Measurements from ENCODE around the gene ZNF689.

GRCh38 chr16:30592871-30593270, 17.3 kb downstream of the ZNF689 start:
- no peak for TF ChIP-seq CTCF (IDR thresholded peaks at IDR 0.05; ENCODE audit: low read length)
- no peak for TF ChIP-seq EZH2 (optimal IDR thresholded peaks at IDR 0.05; ENCODE audit: low read depth, low read length)
- no peak for TF ChIP-seq EZH2phosphoT487 (IDR thresholded peaks at IDR 0.05; ENCODE audit: low read length)
